ENCODE data around the gene TSPYL1.
"Not testable (repeated sequence)": the region's sequence is repeated elsewhere in the genome, so short reads cannot be mapped to it uniquely, and the experiment has no call there.

Gene TSPYL1

DNA sequence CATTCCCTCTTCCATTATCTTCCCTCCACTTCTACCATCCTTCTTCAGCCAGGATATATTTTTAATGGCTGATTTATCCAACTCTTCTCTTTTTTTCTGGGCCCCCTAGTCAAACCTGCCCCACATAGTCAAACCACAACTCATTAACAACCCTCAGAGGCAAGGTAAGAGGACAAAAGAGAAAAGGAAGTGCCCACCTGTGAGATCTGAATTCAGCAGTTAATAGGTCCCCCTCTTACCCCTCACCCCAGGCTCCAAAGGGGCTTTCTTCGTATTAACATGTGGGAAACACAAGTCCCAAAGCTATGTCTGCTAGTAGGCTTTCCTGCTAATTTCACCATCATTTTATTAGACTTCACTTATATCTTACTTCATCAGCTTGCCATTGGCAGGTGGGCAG, 44.1 kb upstream of the TSPYL1 start:
- TF ChIP-seq CTCF (IDR thresholded peaks at IDR 0.05; ENCODE audit: low read depth, low read length), result no peak
- no peak for DNase-seq (ENCODE audit: low read depth in 2 of 2)
- H3K4me3 ChIP-seq (replicated peaks in 1 of 2; ENCODE audit: low read depth in 2 of 2, low read length in 2 of 2), result no peak overlapping the region

- not testable (repeated sequence) for H3K4me3 ChIP-seq (replicated peaks in 1 of 2; ENCODE audit: low read depth in 2 of 2, low read length in 2 of 2); DNase-seq (ENCODE audit: low read depth in 2 of 2)
Measured at GRCh38 chr6:116321933-116322332, 42.2 kb upstream of the TSPYL1 start.

DNA sequence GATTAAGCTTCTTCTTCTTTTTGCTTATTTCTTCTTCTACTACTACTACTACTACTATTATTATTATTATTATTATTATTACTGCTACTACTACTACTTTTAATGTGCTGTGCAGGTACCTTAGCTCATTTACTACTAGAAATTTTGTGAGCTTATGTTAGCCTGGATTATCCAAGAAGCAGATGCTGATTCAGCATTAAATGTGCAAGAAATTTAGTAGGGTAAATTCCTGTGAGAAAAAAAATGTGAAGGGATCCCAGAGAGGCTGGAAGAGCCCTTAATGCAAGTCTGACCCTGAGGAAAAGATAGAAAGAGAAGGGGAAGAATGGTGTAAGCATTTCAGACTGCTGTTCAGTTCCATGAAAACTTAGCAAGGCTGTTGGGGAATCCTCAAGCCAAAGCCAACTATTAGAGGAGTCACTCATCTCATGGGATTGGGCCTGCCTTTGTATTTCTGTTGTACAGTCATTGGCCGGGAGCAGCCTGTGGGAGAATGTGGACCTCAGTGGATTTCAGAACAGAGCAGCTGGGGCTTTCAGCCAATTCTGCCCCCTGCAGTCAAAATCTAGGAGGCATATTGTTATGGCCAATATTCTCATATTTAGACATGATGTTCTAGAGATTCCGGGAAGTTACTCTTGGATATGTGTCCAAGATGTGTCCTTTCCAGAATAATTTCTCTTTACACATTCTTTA, 37.2 kb upstream of the TSPYL1 start:
- no peak overlapping the region for H3K4me3 ChIP-seq (replicated peaks in 1 of 2; ENCODE audit: low read depth in 2 of 2, low read length in 2 of 2)
- TF ChIP-seq CTCF (IDR thresholded peaks at IDR 0.05; ENCODE audit: low read depth, low read length), result peak; percentile 20
- peak in 1 of 2 donors; percentile 53 for DNase-seq (ENCODE audit: low read depth in 2 of 2)

GRCh38 chr6:116314878-116315277, 35.1 kb upstream of the TSPYL1 start:
- peak in 1 of 2 donors; percentile 27 for DNase-seq (ENCODE audit: low read depth in 2 of 2)
- no peak overlapping the region for H3K4me3 ChIP-seq (replicated peaks in 1 of 2; ENCODE audit: low read depth in 2 of 2, low read length in 2 of 2)
- TF ChIP-seq CTCF (IDR thresholded peaks at IDR 0.05; ENCODE audit: low read depth, low read length), result no peak

- peak in 1 of 2 donors; percentile 28 for DNase-seq (ENCODE audit: low read depth in 2 of 2)
Measured at GRCh38 chr6:116314218-116314617, 34.5 kb upstream of the TSPYL1 start.

DNA sequence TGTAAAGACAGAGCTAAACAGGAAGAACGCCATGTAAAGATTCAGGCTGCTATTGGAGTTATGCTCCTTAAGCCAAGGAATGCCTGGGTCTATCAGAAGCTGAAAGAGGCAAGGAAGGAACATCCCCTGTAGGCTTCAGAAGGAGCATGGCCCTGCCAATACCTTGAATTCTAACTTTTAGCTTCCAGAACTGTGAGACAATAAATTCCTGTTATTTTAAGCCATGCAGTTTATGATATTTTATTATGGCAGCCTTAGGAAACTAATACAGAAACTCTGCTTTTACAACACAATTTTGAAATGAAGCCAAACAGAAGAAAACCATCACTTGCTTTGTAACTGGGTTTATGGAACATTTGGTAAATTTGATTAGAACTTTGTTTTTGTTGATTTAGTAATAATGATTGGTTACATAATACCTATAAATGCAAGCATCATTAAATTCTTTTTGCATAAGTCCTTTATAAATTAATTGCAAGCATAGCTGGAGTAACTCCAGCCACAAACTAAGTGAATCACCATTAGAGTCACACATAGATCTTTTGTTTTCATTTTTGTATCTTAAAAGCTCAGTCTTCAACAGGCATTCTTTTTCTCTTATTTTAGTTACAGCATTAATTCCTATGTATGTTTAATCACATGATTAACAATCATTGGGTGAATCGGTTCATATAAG, 33.5 kb upstream of the TSPYL1 start:
- no peak for TF ChIP-seq CTCF (IDR thresholded peaks at IDR 0.05; ENCODE audit: low read depth, low read length)
- DNase-seq (ENCODE audit: low read depth in 2 of 2), result peak in 1 of 2 donors; percentile 45

More at GRCh38 chr6:116314218-116314617, 34.5 kb upstream of the TSPYL1 start:
- no peak for TF ChIP-seq CTCF (IDR thresholded peaks at IDR 0.05; ENCODE audit: low read depth, low read length)
- H3K4me3 ChIP-seq (replicated peaks in 1 of 2; ENCODE audit: low read depth in 2 of 2, low read length in 2 of 2), result no peak overlapping the region

GRCh38 chr6:116309657-116310056, 29.9 kb upstream of the TSPYL1 start:
- DNase-seq (ENCODE audit: low read depth in 2 of 2), result no peak
- no peak overlapping the region for H3K4me3 ChIP-seq (replicated peaks in 1 of 2; ENCODE audit: low read depth in 2 of 2, low read length in 2 of 2)
- no peak for TF ChIP-seq CTCF (IDR thresholded peaks at IDR 0.05; ENCODE audit: low read depth, low read length)

More for the DNA sequence above, 33.5 kb upstream of the TSPYL1 start:
- H3K4me3 ChIP-seq (replicated peaks in 1 of 2; ENCODE audit: low read depth in 2 of 2, low read length in 2 of 2), result no peak overlapping the region
